GM19351 (cell line): ENCODE data around the gene SIRPB1.
"Not testable (repeated sequence)": the region's sequence is repeated elsewhere in the genome, so short reads cannot be mapped to it uniquely, and the experiment has no call there.

ENCODE experiments used
- ATAC-seq: cut with Tn5 transposase; IDR thresholded peaks from one replicate; pipeline ENCODE4 v1.9.1; 2021; ENCODE audit warnings: mild to moderate bottlenecking, moderate library complexity; ENCODE audit not compliant: unreplicated experiment

SIRPB1 gene

DNA sequence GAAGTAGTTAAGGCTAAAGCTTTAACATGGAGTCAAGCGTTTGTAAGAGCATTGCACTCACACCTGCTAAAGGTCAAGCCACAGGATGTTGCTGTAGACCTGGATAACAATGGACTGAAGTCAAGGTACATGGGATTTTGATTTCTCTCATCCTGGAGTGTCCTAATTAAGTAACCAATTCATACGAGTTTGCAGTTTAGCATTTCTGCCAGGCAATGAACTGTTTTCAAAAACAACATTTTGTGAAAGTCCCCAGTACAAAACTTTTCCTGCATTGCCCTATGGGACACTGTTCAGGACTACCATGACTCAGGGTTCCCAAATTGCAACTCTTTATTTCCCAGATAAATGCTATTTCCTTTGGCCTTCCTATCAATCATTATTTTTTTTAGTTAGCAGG, 17.4 kb upstream of the SIRPB1 start:
- ATAC-seq = no peak

DNA sequence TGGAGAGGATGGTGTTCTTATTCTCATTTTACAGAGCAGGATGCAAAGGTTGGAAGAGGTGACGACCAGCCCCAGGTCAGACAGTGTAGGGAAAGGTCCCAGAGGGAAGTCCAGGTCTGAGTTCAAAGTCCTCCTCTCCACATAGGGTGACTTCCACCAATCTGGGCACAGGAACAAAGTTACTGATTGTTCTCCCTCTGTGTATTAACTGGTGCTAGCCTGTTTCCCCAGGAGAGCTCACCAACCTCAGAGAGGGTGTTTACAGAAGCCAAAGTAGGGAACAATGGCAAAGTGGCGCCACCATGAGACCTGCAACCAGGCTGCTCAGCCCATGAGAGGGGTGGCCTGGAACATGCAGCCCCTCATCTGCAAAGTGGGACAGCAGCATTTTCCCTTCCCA, 16.8 kb upstream of the SIRPB1 start:
- no peak for ATAC-seq

DNA sequence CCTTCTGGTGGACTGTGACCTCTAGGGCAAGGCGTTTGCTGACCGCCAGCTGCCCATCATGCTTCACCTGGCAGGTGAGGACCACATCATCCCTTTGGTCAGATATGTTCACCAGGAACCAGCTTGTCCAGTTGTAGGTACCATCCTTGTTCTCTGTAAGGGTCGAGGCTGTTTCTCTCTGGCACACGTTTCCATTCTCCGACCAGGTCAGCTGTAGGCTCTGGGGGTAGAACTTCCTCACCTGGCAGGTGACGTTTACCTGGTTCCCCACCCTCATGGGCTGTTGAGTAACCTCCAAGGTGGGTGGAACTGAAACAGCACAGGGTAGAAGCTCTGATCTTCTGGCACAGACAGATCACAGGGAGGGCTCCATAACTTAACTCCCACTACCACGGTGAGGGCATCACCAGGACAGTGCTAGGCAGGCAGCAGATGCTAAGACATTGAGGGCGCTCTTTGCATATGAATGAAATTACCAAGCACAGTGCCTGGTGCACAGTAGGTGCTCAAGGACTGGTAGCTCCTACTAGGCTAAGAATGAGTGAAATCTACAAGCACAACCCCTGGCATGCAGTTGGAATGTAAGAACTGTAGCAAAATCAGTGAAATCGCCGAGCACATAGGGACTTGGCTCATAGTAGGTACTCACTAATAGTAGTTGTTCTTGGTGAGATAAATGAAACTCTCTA, 15.6 kb upstream of the SIRPB1 start:
- no peak for ATAC-seq

DNA sequence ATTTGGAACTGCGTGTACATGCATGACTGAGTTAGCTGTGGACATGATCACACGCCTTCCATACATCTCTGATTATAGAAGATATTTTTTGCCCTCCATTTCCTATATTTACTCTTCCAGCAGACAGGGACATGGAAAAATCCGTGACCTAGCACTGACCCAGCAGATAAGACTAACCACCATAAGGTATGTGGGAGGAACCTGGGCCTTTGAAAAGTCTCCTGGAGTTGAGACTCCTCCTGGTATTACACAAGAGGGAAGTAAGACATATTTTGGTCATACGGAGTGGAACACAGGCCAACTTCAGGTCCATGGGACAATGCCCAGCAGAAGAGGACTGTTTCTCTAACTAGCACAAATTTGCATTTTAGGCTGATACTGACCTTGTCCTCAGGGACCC, 13.7 kb upstream of the SIRPB1 start:
- no peak for ATAC-seq

DNA sequence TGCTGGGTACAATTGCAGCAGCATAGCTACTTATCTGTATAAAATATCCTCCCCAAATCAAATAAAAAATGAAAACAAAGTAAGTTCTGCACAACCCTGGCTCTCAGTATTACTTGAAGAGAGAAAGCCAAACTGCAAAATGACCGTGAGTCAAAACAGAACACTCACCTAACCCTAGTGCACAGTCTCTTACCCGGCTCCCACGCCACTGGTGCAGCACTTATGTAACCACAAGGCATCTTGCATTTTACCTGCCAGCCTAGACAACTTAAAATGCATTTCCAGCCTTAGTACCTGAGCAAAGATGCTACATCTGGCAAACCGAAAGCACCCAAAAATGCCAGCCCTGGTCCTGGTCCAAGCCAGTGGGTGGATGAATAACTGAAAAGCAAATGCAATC, 12.4 kb upstream of the SIRPB1 start:
- no peak for ATAC-seq

DNA sequence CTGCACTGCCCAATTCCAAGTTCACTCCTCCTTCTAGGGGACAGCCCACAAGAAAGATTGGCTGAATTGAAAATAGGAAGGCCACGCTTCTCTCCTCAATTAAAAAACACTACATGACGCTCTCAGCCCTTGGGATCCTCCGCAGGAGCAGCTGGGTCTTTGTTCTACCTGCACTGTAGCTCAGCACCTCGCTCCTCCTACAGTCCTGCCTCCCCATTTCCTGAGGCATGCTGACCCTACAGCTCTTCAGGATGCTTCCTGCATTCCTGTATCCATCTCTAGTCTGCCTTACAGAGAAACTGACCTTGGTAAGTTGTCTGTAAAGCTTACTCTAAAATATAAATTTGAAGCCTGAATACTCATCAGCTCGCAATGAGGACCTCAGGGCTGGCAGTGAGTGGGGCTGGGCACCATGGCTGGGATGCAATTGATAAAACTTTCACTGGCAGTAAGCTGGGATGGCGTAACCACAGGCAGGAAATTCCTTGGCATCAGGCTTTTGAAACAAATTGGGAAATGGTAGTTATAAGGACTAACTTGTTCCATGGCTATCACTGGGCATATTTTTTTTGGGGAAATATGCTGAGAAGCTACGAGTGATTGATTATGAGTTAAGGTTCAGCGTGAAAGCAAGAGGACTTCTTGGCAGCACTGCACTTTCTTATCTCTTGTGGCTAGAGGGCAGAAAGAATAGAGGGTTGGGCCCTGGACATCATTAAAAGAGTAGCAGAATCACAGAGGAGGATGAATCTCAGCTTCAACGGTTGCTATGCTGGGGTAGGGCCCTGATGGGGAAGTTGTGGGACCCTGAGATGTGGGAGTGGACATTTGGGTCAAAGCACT, 11.7 kb upstream of the SIRPB1 start:
- no peak for ATAC-seq

DNA sequence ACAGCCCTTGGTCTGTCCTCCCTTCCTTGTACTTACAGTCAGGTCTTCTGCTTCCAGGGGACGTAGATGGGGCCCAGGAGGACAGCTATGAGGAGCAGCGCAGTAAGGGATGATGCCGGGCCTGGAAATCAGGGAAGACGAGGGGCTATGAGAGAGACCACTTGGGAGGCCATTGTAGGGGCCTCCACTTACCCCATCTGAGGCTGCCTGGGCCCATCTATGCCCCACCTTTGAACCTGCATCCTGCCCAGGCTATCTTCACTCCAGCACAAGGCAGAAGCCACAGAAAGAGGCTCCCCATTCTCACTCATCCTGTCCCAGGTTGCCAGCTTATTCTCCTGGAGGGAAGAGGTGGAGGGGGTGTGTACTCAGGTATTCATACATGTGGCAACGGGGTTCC, 10.4 kb upstream of the SIRPB1 start:
- ATAC-seq = no peak

DNA sequence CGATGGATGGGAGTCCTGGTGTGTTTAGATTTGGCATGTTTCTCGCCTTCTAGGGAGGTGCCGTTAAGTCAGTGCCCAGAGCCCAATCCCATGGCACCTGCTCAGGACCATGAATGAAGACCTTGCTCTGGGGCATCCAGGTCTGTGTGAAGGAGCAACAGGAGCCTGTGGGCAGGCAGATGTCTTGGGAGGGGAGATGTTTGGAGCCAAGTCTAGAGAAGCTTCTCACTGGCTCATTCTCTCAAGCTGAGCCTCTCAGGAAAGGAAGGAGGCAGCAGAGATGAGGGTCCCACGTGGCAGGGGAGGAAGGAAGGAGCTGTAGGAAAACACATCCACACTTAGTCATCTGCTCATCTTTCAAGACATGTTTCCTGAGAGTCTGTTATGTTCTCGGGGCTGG, 9.5 kb upstream of the SIRPB1 start:
- no peak for ATAC-seq

DNA sequence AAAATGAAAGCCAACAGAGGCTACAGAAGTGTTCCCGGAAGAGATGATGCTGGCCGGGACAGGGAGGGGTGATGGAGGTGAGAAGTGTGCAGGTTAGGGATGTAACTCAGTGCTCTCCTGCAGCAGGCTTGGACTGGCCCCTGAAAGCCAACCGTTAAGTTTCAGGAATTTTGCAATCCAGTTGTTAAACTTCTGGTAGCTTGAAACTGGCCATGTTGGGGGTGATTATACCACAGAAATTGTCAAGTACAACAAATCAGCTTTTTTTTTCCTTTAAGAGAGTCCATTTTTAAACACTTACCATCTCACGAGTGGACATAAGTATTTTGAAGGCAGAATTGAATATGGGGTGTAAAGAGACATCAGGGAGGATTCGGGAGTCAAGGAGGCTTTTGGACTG, 8.8 kb upstream of the SIRPB1 start:
- ATAC-seq = no peak

DNA sequence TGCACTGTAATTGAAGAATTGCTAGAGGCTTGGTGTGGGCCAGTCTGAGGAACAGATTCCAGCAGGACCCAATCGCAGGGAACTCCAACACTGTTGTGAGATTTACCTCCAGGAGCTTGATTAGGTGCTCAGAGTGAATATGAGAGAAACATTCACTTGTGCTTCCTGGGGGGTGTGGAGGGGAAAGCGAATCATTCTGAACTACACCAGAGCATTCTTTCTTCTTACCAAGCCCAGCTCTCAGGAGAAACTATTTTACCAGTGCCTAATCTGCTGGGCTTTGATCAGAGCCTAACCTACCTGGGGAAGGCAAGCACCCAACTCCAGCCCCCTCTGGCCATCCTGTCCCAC, 7.4 kb upstream of the SIRPB1 start:
- no peak for ATAC-seq

DNA sequence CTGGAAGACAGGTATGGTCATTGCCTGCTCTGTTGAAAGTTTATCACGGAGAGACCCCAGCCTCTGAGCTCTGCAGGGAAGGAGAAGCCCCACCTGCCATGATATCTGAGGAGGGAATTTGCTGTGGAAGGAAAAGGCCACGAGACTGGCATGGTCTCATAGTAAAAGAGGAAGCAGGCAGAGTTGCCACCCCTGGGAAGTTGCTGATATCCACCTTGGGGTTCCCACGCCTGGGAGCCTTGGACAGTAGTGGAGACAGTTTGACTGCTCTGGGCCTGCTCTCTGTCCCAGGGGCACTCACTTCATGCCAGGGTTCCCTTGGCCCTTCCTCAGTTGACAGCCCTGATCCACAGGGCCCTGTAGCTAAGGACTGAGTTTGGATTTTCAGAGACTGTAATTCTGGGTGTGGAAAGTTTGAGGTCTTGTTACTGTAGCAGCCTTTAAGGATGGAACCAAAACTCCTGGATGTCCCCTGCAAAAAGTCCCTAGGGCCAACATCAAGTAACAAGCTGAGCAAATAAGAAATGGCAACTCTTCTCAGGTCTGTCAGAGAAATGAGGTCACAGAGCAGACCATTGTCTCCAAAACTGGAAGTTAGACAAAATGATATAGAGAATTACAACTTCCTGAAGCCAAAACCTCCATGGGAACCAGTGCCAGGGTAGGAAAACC, 6.9 kb upstream of the SIRPB1 start:
- ATAC-seq = no peak

DNA sequence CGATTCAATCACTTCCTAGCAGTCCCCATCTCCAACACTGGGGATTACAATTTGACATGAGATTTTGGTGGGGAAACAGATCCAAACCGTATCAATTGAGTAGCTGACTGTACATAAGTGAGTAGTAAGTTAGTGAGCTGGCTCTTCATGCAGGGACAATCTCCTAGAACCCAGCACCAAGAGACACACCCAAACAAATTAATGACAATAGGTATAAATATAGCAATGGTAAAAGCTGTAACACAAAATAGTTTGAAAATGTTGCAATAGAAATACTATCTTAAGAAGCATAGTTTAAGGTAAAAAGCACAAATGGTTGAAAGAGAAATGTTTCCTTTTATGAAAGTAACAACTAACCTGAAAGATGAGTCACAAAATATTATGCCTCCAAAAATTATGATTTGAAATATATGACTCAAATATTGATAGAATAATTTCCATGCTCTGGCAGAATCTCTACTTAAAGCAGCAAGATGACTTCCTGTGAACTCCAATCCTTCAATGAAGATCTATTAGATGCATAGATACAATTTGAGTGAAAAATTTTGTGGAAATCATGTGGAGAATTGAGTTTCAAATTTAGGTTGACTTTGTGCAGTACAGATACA, 5.4 kb upstream of the SIRPB1 start:
- no peak for ATAC-seq

DNA sequence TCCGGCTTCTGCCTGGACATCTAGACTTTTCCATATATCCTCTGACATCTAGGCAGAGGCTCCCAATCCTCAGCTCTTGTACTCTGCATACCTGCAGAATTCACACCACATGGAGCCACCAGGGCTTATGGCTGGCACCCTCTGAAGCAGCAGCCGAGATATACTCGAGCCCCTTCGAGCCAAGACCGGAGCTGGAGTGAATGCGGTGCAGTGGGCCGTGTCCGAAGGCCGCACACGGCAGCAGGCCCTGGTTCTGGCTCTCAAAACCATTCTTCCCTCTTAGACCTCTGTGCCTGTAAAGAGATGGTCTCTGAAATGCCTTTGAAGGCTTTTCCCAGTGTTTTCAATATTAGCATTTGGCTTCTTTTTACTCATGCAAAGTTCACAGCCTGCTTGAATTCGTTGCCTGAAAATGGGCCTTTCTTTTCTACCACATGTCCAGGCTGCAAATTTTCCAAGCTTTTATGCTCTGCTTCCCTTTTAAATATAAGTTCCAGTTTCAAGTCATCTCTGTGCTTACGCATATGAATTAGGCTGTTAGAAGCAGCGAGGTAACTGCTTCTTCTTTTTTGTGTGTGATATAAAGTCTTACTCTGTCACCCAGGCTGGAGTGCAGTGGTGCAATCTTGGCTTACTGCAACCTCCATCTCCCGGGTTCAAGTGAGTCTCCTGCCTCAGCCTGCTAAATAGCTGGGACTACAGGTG, 3.8 kb upstream of the SIRPB1 start:
- ATAC-seq = no peak

DNA sequence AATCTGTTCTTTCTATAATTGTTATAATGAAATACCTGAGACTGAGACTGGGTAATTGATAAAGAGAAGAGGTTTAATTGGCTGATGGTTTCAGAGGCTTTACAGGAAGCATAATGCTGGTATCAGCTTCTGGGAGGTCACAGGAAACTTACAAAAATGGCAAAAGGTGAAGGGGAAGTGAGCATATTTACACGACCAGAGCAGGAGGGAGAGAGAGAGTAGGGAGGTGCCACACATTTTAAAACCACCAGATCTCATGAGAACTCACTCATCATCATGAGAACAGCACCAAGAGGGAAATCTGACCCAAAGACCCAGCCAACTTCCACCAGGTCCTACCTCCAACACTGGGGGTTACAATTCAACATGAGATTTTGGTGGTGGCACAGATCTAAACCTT, 2.6 kb upstream of the SIRPB1 start:
- ATAC-seq = peak; percentile 54

DNA sequence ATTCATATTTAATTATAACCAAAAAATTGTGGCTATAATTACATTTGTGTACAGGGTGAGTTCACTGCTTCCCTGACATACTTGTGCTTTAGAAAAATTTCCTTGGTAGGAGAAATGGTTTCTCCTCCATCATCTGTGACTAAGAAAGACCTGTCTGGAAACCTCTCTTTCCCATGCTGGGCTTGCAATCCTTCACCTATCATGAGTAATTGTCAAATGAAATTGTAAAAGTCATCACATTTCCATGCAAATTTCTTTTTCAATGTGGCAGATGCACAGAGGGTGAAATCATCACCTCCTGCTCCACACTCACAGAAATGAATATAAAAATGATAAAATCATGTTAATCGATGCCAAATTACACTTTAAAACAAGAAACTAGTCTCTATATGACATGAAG, 1.5 kb upstream of the SIRPB1 start:
- ATAC-seq = no peak

DNA sequence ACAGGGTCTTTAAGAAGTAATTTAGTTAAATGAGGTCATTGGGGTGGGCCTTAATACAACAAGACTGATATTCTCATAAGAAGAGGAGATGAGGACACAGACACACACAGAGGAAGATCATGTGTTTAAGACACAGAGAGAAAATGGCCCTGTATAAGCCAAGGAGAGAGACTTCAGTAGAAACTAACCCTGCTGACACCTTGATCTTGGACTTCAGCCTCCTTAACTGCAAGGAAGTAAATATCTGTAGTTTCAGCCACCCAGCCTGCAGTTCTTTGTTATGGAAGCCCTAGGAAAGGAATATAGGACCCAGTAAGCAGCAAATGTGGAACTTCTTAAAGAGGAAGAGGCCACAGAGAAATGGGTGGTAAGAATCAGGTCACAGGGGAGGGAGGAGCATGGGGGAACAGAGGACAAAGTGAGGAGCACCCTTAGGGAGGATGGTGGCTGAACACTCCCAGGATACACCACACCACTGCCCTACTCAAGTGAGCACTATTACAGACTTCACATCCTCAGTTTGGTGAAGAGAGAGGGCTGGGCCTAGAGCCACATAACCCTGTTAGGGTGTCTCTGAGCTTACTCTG, 762 bp downstream of the SIRPB1 start:
- no peak for ATAC-seq

DNA sequence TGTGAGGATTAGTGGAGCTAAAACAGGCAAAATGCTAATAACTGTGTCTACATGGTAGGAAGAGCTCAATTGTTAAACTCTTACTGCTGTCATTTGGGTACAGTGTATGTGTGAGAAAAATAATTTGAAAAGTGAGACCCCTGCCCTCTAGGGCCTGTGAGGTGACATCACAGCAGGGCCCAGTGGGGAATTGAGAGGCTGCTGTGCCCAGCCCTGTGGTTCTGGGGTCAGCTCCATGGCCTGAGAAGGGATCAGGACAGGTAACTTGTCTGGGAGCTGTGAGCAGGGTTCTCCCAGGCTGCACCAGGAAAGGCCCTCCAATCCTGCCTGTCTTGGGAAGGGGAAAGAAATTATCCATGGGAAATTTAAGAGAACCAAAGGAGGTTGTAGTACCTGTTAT, 1.3 kb downstream of the SIRPB1 start:
- no peak for ATAC-seq

DNA sequence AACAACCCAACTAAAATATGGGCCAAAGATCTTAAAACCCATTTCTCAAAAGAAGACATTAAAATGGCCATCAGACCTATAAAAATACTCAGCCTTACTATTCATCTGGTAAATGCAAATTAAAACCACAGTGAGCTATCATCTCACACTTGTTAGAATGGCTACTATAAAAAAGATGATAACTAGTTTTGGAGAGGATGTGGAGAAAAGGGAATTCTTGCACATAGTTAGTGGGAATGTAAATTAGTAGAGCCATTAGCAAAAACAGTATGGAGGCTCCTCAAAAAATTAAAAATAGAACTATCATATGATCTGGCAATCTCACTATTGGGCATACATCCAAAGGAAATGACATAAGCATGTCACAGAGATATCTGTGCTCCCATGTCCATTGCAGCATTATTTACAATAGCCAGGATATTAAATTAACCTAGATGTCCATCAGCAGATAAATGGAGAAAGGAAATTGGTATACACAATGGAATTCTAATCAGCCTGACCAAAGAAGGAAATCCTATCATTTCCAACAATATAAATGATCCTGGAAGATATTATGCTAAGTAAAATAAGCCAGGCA, 2.9 kb downstream of the SIRPB1 start:
- no peak for ATAC-seq

DNA sequence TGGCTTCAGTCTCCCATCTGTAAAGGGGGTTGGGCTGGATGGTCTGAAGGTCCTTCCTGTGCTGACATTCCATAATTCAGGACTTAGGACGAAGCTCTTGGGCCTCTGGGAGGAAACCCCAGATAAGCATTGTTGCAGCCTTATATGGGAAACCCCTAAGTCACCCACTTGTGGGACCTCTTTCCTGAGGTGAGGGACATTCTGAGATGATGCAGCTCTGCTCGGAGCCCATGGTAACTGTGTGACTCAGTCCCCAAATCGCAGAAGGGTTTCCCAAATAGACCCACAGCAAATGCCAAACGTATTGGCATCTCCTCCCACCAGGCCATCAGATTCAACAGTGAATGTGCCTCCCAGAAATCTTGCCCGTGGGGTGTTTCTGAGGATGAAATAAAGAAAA, 9.4 kb downstream of the SIRPB1 start:
- ATAC-seq = not testable (repeated sequence)

DNA sequence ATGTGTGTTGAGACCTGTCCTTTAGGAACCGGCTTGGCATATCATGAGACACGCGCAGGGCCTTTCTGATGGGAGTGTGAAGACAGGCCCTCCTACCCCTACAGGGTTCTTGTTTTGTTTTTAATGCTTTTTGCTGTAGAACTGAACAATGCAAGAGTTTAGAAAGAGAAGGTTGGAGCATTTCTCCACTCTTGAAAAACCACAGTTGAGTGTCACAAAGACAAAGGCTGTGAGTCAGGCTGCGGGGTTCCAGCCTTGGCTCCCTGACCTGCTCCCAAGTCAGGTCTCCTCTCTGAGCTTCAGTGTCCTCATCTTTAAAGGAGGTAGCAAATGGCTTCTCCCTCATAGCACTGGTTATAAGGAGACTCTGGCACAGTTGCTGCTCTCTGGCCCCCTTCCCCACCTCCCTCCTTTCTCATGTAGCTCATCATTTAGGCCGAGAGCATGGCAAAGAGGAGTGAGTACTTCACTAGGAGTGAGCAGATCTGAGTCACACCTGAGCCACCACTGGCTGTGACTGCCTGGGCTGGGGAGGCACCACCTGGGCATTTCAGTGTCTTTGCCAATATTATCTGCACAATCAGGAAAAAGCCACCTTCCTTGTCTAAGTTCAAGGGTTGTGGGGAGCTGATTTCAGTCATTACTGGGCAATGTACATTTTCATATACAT, 11.0 kb downstream of the SIRPB1 start:
- ATAC-seq = not testable (repeated sequence)
